ENCODE data around the gene KBTBD4.

GRCh38 chr11:47628026-47628425, 49.3 kb upstream of the KBTBD4 start:
- TF ChIP-seq POLR2A (IDR thresholded peaks at IDR 0.05; ENCODE audit: extremely low read depth, insufficient read length), result no peak
- TF ChIP-seq CTCF (IDR thresholded peaks at IDR 0.05; ENCODE audit: low read depth, low read length), result no peak
- TF ChIP-seq MYC (IDR thresholded peaks at IDR 0.05; ENCODE audit: low read depth, low read length), result no peak
